ENCODE results near the gene TBC1D22A. TPM values are rescaled to one million over a fixed set of nuclear protein-coding genes. Genes with fewer than 3 reads are reported as not detected.

The TBC1D22A gene
- polyA plus RNA-seq, 1 of the 3 experiments (the other 2 are of a cell fraction) = 16.5 TPM

DNA sequence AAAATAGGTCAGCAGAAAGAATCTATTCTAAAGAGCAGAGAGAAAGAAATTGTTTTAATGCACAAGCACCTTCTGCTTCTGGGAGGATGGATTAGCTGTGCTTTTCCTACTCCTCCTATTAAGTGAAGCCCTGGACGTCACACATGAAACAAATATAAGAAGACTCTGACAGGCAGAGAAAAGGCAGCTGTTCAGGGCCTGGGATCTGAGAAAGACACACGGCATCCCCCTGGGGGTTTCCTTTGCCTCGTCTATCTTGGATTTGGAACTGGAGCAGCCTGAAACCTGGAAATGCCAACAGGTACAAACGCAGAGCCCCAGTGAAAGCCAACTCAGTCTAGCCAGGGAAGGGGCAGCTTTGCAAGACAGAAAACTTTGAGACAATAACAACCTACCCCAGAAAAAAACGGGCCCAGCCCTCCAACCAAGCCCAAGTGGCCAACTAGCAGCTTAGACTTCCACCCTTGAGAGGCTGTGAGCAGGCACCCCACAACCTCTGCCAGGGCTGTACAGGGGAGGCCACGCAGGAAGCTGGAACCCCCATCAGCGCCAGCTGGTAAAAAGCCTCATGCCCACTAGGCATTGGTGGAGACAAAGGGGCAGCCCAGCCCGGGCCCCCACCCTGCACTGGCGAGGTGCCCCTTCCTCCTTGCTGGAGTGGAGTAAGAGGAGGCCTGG, 31.7 kb upstream of the TBC1D22A start:
- peak; percentile 12 for DNase-seq
- Histone ChIP-seq H3K9me2 (no peaks in the 10 kb centered on the region), H3K27me3 (ENCODE audit: insufficient read depth) (no peaks in the 10 kb centered on the region), H3K4me2 (no peak overlapping the region), H3F3A (replicated peaks; ENCODE audit: insufficient read depth) (peaks cover 5% of the 10 kb centered on the region), H3K4me1 (ENCODE audit: control insufficient read depth in 1 of 2, insufficient read depth in 2 of 2, low read depth in 1 of 2, low read length in 1 of 2) (peaks cover 12 to 77% of the 10 kb centered on the region in 2 experiments), H4K20me1 (ENCODE audit: insufficient read depth) (peaks cover 93% of the 10 kb centered on the region), H3K27ac (ENCODE audit: low read depth in 2 of 2, low read length in 1 of 2) (peak overlapping the region in 1 of 2 experiments; percentile 40; a peak in 1 of 4 replicates), H3K4me3 (ENCODE audit: low read depth in 2 of 2, low read length in 1 of 2) (no peak overlapping the region), H3K36me3 (replicated peaks in 1 of 2; ENCODE audit: control insufficient read depth in 1 of 2, insufficient read depth in 2 of 2, low read length in 1 of 2) (peaks cover 0 to 6% of the 10 kb centered on the region in 2 experiments), H3K9me3 (no peaks in the 10 kb centered on the region), H2AFZ (ENCODE audit: low read depth) (no peak overlapping the region), H3K79me2 (ENCODE audit: insufficient read depth) (peaks cover 100% of the 10 kb centered on the region), H3K9ac (no peak overlapping the region)
- TF ChIP-seq JUND (IDR thresholded peaks at IDR 0.05) = no peak
- TF ChIP-seq, protein P1, sequence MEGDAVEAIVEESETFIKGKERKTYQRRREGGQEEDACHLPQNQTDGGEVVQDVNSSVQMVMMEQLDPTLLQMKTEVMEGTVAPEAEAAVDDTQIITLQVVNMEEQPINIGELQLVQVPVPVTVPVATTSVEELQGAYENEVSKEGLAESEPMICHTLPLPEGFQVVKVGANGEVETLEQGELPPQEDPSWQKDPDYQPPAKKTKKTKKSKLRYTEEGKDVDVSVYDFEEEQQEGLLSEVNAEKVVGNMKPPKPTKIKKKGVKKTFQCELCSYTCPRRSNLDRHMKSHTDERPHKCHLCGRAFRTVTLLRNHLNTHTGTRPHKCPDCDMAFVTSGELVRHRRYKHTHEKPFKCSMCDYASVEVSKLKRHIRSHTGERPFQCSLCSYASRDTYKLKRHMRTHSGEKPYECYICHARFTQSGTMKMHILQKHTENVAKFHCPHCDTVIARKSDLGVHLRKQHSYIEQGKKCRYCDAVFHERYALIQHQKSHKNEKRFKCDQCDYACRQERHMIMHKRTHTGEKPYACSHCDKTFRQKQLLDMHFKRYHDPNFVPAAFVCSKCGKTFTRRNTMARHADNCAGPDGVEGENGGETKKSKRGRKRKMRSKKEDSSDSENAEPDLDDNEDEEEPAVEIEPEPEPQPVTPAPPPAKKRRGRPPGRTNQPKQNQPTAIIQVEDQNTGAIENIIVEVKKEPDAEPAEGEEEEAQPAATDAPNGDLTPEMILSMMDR (IDR thresholded peaks at IDR 0.05) = no peak
- TF ChIP-seq, protein P2, sequence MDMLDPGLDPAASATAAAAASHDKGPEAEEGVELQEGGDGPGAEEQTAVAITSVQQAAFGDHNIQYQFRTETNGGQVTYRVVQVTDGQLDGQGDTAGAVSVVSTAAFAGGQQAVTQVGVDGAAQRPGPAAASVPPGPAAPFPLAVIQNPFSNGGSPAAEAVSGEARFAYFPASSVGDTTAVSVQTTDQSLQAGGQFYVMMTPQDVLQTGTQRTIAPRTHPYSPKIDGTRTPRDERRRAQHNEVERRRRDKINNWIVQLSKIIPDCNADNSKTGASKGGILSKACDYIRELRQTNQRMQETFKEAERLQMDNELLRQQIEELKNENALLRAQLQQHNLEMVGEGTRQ (IDR thresholded peaks at IDR 0.05; ENCODE audit: borderline replicate concordance, low read depth, low read length) = no peak
- no peak for TF ChIP-seq GABPA (IDR thresholded peaks at IDR 0.05; ENCODE audit: low read depth)
- no peak for TF ChIP-seq TAF1 (IDR thresholded peaks at IDR 0.05; ENCODE audit: borderline replicate concordance, low read depth, low read length)
- TF ChIP-seq, protein P3, sequence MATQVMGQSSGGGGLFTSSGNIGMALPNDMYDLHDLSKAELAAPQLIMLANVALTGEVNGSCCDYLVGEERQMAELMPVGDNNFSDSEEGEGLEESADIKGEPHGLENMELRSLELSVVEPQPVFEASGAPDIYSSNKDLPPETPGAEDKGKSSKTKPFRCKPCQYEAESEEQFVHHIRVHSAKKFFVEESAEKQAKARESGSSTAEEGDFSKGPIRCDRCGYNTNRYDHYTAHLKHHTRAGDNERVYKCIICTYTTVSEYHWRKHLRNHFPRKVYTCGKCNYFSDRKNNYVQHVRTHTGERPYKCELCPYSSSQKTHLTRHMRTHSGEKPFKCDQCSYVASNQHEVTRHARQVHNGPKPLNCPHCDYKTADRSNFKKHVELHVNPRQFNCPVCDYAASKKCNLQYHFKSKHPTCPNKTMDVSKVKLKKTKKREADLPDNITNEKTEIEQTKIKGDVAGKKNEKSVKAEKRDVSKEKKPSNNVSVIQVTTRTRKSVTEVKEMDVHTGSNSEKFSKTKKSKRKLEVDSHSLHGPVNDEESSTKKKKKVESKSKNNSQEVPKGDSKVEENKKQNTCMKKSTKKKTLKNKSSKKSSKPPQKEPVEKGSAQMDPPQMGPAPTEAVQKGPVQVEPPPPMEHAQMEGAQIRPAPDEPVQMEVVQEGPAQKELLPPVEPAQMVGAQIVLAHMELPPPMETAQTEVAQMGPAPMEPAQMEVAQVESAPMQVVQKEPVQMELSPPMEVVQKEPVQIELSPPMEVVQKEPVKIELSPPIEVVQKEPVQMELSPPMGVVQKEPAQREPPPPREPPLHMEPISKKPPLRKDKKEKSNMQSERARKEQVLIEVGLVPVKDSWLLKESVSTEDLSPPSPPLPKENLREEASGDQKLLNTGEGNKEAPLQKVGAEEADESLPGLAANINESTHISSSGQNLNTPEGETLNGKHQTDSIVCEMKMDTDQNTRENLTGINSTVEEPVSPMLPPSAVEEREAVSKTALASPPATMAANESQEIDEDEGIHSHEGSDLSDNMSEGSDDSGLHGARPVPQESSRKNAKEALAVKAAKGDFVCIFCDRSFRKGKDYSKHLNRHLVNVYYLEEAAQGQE (IDR thresholded peaks at IDR 0.05; ENCODE audit: low read depth, low read length) = no peak
- TF ChIP-seq POLR2AphosphoS5 (IDR thresholded peaks at IDR 0.05; ENCODE audit: low read depth, low read length) = no peak
- TF ChIP-seq RXRA (IDR thresholded peaks at IDR 0.05; ENCODE audit: borderline replicate concordance, low read depth) = no peak
- no peak for TF ChIP-seq FOXM1 (IDR thresholded peaks at IDR 0.05; ENCODE audit: low read depth)
- ChIA-PET POLR2A (interaction anchor here (0.6 kb wide), 1 partner anchor 741 kb away, joined by 3 read pairs; no protein-coding TSS in a partner anchor), CTCF (interaction anchor here (1.0 to 2.2 kb wide), 2 partner anchors 9 to 167 kb away, joined by 3 to 11 read pairs; no protein-coding TSS in a partner anchor)
- 88% methylated on average over 7 of the region's 9 CpGs for WGBS (ENCODE audit: low lambda C conversion rate)
